Brain microvascular endothelial cell (primary cell): Measurements from ENCODE around the gene FRMPD4.

Experiments
- DNase-seq: peaks from one replicate; pipeline ENCODE4 v3.0.0-alpha.2; 2020
- H3K27ac ChIP-seq: fragments of 250-450 bp; sonication (Bioruptor Pico); 2 replicates; pipeline ENCODE4 v1.5.1; 2020; ENCODE audit warnings: mild to moderate bottlenecking, moderate library complexity
- H3K27me3 ChIP-seq: fragments of 250-450 bp; sonication (Bioruptor Pico); replicated peaks from 2 replicates; pipeline ENCODE4 v1.5.1; 2020; ENCODE audit warnings: mild to moderate bottlenecking
- H3K36me3 ChIP-seq: fragments of 250-450 bp; sonication (Bioruptor Pico); replicated peaks from 2 replicates; pipeline ENCODE4 v1.5.1; 2020; ENCODE audit warnings: mild to moderate bottlenecking
- H3K4me3 ChIP-seq: 2 replicates; pipeline ENCODE4 v1.5.1; 2011; ENCODE audit warnings: low read depth, mild to moderate bottlenecking, control low read depth, low read length, moderate library complexity
- CTCF ChIP-seq: IDR thresholded peaks from 2 replicates; pipeline ENCODE4 v1.5.1; 2011; ENCODE audit warnings: low read depth, mild to moderate bottlenecking, moderate library complexity, low read length, control low read depth, inconsistent platforms; ENCODE audit errors: missing control alignments
- in situ Hi-C: cut with HindIII; loops from 2 replicates; pipeline ENCODE4 v1.10.0; 2017; ENCODE audit warnings: low sequenced_read_pairs, low pct_ligation_motif_present

The FRMPD4 gene

GRCh38 chrX:12610079-12610478, 471.8 kb downstream of the FRMPD4 start:
- Histone ChIP-seq H3K36me3 (no peaks in the 10 kb centered on the region), H3K27ac (no peak overlapping the region), H3K27me3 (no peaks in the 10 kb centered on the region), H3K4me3 (no peak overlapping the region)
- no peak for TF ChIP-seq CTCF
- no peak for DNase-seq
- in situ Hi-C loops, result no loop called here

GRCh38 chrX:12611471-12611870, 473.2 kb downstream of the FRMPD4 start:
- H3K27ac ChIP-seq, result no peak overlapping the region
- in situ Hi-C loops, result no loop called here
- H3K36me3 ChIP-seq, result no peaks in the 10 kb centered on the region
- DNase-seq, result no peak
- no peak overlapping the region for H3K4me3 ChIP-seq
- H3K27me3 ChIP-seq, result no peaks in the 10 kb centered on the region
- TF ChIP-seq CTCF, result no peak

- DNase-seq, result no peak
- H3K27me3 ChIP-seq, result no peaks in the 10 kb centered on the region
- in situ Hi-C loops, result no loop called here
- TF ChIP-seq CTCF, result no peak
- H3K27ac ChIP-seq, result no peak overlapping the region
- H3K36me3 ChIP-seq, result no peaks in the 10 kb centered on the region
- no peak overlapping the region for H3K4me3 ChIP-seq
Measured at GRCh38 chrX:12614266-12614665, 476.0 kb downstream of the FRMPD4 start.

GRCh38 chrX:12615061-12615460, 476.8 kb downstream of the FRMPD4 start:
- Histone ChIP-seq H3K27me3 (no peaks in the 10 kb centered on the region), H3K36me3 (no peaks in the 10 kb centered on the region), H3K27ac (no peak overlapping the region), H3K4me3 (no peak overlapping the region)
- no peak for DNase-seq
- in situ Hi-C loops, result no loop called here
- TF ChIP-seq CTCF, result no peak

- no peak for TF ChIP-seq CTCF
- in situ Hi-C loops, result no loop called here
- Histone ChIP-seq H3K36me3 (no peaks in the 10 kb centered on the region), H3K27me3 (no peaks in the 10 kb centered on the region), H3K27ac (no peak overlapping the region), H3K4me3 (no peak overlapping the region)
- no peak for DNase-seq
Measured at GRCh38 chrX:12617241-12617640, 479.0 kb downstream of the FRMPD4 start.

GRCh38 chrX:12647230-12647629, 509.0 kb downstream of the FRMPD4 start:
- Histone ChIP-seq H3K27ac (no peak overlapping the region), H3K36me3 (no peaks in the 10 kb centered on the region), H3K4me3 (no peak overlapping the region), H3K27me3 (no peaks in the 10 kb centered on the region)
- DNase-seq, result no peak
- in situ Hi-C loops, result no loop called here
- TF ChIP-seq CTCF, result no peak
